LoVo (cell line): ENCODE measurements around the gene SALL3.

ENCODE experiments used
- DNase-seq: peaks from one replicate; pipeline ENCODE4 v3.0.0-alpha.2; 2016; ENCODE audit warnings: low spot score

SALL3 gene

GRCh38 chr18:79006106-79006795, 26.6 kb downstream of the SALL3 start:
- no peak for DNase-seq

- DNase-seq: no peak
Measured at GRCh38 chr18:79007440-79007839, 27.8 kb downstream of the SALL3 start.

GRCh38 chr18:79008356-79008940, 28.8 kb downstream of the SALL3 start:
- no peak for DNase-seq

GRCh38 chr18:79010802-79011201, 31.2 kb downstream of the SALL3 start:
- DNase-seq: no peak

GRCh38 chr18:79011300-79011870, 31.8 kb downstream of the SALL3 start:
- no peak for DNase-seq

GRCh38 chr18:79013869-79014268, 34.3 kb downstream of the SALL3 start:
- no peak for DNase-seq

- DNase-seq: no peak
Measured at GRCh38 chr18:79018911-79019310, 39.3 kb downstream of the SALL3 start.

GRCh38 chr18:79019881-79020280, 40.3 kb downstream of the SALL3 start:
- no peak for DNase-seq

GRCh38 chr18:79022603-79023002, 43.0 kb downstream of the SALL3 start:
- no peak for DNase-seq

GRCh38 chr18:79026491-79026890, 46.9 kb downstream of the SALL3 start:
- no peak for DNase-seq

GRCh38 chr18:79030680-79031079, 51.1 kb downstream of the SALL3 start:
- peak; percentile 10 for DNase-seq

GRCh38 chr18:79042276-79042675, 62.7 kb downstream of the SALL3 start:
- DNase-seq: no peak

GRCh38 chr18:79043288-79043687, 63.7 kb downstream of the SALL3 start:
- no peak for DNase-seq

- DNase-seq: no peak
Measured at GRCh38 chr18:79046522-79046921, 66.9 kb downstream of the SALL3 start.

- DNase-seq: peak; percentile 16
Measured at GRCh38 chr18:79047556-79048244, 68.1 kb downstream of the SALL3 start.

- DNase-seq: no peak
Measured at GRCh38 chr18:79048245-79048632, 68.6 kb downstream of the SALL3 start.

GRCh38 chr18:79049506-79049905, 69.9 kb downstream of the SALL3 start:
- no peak for DNase-seq
